Measurements from ENCODE around the gene PGAM1. TPM values are rescaled to one million over a fixed set of nuclear protein-coding genes. Genes with fewer than 3 reads are reported as not detected.

Gene PGAM1
- total and polyA plus RNA-seq, 9 of the 15 experiments (the other 6 are each of a cell fraction or from before 2014, with no cell fraction given) = 40.3 to 559 (median 269) TPM

GRCh38 chr10:97425964-97426775 is at the start of gene PGAM1 (continued):
- TF ChIP-seq RREB1 (CRISPR knock-in tag; IDR thresholded peaks at IDR 0.05) (peak; percentile 63; the same call in 1 of the 2 replicates), ELK3 (CRISPR knock-in tag; IDR thresholded peaks at IDR 0.05) (no peak), KLF16 (IDR thresholded peaks at IDR 0.05) (0 out of 2 replicates have a peak, but pooled peaks have one; percentile 16), FUS (optimal IDR thresholded peaks at IDR 0.05; ENCODE audit: low read depth, low read length) (no peak), CEBPG (CRISPR knock-in tag; IDR thresholded peaks at IDR 0.05) (no peak), CEBPG (tag; conservative IDR thresholded peaks at IDR 0.05 in 1 of 2, IDR thresholded peaks at IDR 0.05 in 1 of 2) (no peak), HCFC1 (IDR thresholded peaks at IDR 0.05; ENCODE audit: low read depth, low read length) (peak; percentile 66), ZNF655 (CRISPR knock-in tag; IDR thresholded peaks at IDR 0.05) (no peak), MTA3 (IDR thresholded peaks at IDR 0.05; ENCODE audit: borderline replicate concordance) (peak; percentile 55; the same call in 1 of the 2 replicates), PPARD (CRISPR knock-in tag; IDR thresholded peaks at IDR 0.05) (no peak), RAD21 (CRISPR knock-in tag; conservative IDR thresholded peaks at IDR 0.05 in 1 of 2, IDR thresholded peaks at IDR 0.05 in 1 of 2) (0 out of 4 replicates have a peak, but pooled peaks of 1 of the 2 experiments have one; percentile 5), ZNF639 (CRISPR knock-in tag; conservative IDR thresholded peaks at IDR 0.05 in 1 of 2, IDR thresholded peaks at IDR 0.05 in 1 of 2) (peak in 1 of 2 experiments; percentile 100; a peak in 2 of 4 replicates), TEAD1 (CRISPR knock-in tag; IDR thresholded peaks at IDR 0.05) (peak in 1 of 2 experiments; percentile 61; a peak in 1 of 4 replicates), NRF1 (conservative IDR thresholded peaks at IDR 0.05 in 1 of 2, IDR thresholded peaks at IDR 0.05 in 1 of 2) (peak; percentile 96 to 97), NFE2 (IDR thresholded peaks at IDR 0.05; ENCODE audit: low read depth) (no peak), GABPB1 (CRISPR knock-in tag; IDR thresholded peaks at IDR 0.05) (peak; percentile 59; the same call in 1 of the 2 replicates)

Measured in K562 (cell line).